Gastroesophageal sphincter (tissue), 3 donors: Measurements from ENCODE around the gene LYG2.
"Not testable (repeated sequence)": the region's sequence is repeated elsewhere in the genome, so short reads cannot be mapped to it uniquely, and the experiment has no call there.

Experiments used
- CTCF ChIP-seq, 4 experiments: fragments of 200-600 bp in 2 of 4; fragments of 450-650 bp in 2 of 4; sonication (generic) in 1 of 4; IDR thresholded peaks; one replicate each; pipeline ENCODE4 v1.5.1; 2017 to 2019; ENCODE audit warnings: antibody characterized with exemption in 4 of 4, mild to moderate bottlenecking in 2 of 4, moderate library complexity in 2 of 4
- POLR2A ChIP-seq, 2 donors: fragments of 450-650 bp; IDR thresholded peaks; one replicate each; pipeline ENCODE4 v1.6.1; 2017; ENCODE audit warnings: antibody characterized with exemption in 2 of 2, mild to moderate bottlenecking in 2 of 2, moderate library complexity in 1 of 2

GRCh38 chr2:99278195-99278765 is 22.8 kb upstream of the LYG2 start:
- not testable (repeated sequence) for TF ChIP-seq CTCF, POLR2A (IDR thresholded peaks at IDR 0.05)
